Stimulated activated CD4-positive, alpha-beta T cell treated with anti-CD3 and anti-CD28 coated beads, Interleukin-15, amount 100 ng/mL, for 1 hour (primary cell): ENCODE data around the gene LRRC59.
"Not testable (repeated sequence)": the region's sequence is repeated elsewhere in the genome, so short reads cannot be mapped to it uniquely, and the experiment has no call there.

Experiments used
- DNase-seq, 2 donors: peaks; one replicate each; pipeline ENCODE4 v3.0.0-alpha.2; 2020; ENCODE audit warnings: low read depth in 1 of 2, low spot score in 1 of 2

The LRRC59 gene

DNA sequence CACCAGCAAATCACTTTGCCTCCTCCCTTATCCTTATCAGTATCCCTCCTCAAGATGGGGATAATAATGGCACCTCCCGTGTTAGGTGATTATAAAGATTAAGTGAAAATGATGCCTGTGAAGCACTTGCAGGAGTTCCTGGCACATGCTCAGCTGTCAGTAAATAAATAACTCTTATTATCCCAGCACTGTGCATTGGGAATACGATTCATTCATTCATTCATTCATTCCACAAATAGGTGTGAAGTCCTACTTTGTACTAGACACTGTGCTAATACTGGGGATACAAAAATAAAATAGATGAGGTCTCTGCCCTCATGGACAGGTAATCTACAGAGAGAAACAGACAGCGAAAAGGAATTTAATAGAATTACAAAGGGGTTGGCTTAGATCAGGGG, 49.4 kb downstream of the LRRC59 start:
- DNase-seq = no peak

DNA sequence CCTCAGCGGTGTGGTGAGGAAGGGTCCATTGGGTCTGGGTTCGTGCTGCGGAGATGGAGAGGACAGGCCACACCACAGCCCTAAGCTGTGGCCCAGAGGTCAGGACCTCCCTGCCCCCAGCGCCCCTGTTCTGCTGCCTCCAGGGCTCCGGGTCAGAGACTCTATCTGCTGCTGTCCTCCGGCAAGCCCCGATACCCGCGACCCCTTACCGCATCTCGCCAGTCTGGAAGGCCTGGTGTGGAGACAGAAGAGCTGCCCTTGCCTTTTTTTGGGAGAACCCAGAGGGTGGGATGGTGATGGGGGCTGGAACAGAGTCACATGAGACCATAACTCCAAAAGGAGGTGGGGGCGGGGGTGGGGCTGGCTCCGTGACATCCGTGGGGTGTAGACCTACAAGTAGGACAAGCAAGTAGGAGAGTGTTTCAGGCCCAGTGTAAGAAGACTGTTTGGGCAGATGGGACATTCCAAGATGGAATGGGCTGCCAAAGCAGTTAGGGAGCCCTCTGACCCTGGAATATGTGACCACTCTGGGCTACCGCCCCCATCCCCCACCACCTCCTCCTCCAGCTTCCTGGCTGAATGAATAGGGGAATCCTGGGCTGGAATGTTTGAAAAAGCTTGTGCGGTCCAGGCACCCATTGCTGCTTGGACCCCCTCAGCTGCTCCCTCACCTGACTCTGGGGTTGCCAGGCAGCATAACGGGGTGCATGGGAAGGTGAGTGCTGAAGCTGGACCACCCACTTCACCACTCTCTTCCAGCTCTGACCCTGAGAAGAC, 50.0 kb downstream of the LRRC59 start:
- no peak for DNase-seq

DNA sequence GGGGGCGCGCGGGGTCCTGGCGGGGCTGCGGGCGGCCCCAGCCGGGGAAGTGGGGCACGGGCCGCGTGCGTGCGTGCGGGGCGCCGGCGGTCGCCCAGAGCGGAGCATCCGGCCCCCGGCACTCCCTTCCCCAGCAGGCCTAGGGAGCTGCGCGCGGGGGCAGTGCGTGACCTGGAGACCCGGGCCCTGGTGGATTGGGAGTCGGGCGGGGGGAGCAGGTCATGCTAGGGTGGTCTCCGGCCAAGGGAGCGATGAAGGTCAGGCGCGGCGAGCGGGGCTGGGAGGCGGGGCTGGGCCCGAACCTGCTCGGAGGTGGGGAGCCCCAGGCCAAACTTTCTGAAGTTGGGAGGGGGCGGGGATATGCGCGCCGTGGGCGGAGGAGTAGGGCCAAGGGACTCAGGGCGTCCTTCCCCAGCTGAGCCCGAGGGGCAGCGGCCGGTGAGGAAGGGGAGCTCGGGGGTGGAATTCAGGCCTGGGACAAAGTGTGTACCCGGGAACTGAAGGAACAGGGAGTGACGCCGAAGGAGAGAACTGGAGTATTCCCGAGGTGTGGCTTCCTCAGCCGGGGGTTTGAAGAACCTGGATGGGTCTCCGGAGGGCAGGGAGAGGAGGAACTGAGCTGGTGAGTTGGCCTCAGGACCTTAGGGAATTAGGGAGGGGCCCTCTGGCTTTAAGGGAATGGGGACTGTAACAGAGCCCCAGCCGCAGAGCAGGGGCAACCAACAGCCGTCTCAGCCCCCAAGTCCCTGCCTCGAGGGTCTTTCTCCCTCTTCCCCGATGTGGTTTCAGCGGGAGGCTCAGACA, 50.8 kb downstream of the LRRC59 start:
- peak in 1 of 2 donors; percentile 33 for DNase-seq

DNA sequence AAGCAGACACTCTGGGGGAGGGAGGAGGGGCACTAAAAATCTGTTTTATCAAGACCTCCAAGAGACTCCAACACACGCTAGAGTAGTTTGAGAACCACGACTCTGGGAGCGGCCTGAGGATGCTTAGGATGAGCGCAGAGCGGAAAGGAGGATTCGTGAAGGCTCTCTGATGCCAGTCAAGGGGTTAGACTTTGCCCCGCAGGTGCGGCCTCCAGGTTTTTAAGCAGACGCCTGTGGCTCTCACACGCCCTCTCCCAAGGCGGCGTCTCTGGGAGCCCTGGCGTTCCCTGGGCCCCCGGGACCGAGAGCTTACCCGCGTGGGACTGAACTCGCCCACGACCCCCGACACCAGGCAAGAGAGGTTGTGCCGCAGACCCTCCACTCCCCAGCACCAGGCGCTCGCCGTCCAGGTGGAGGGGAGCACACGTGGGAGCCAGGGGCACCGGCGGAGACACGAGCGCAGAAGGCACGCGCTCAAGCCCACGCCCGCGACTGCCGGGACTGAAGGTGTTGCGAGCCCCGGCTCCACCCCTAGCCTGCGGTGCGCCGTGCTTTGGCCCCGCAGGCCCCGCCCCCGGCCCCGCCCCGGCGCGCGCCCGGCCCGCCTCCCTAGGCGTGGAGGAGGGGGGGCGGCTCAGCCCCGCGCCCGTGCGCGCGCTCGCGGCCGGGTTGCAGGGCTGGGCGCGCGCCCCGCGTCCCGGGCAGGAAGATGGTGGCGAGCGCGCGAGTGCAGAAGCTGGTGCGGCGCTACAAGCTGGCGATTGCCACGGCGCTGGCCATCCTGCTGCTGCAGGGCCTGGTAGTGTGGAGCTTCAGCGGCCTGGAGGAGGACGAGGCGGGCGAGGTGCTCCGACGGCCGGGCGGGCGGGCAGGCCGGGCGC, 51.7 kb downstream of the LRRC59 start, which contains the start of gene XYLT2:
Gene XYLT2 (plus strand): TSS at position 695 of the 881 bp plus-strand sequence. CDS start 15 bp downstream, at position 710.
- DNase-seq = peak; percentile 88 to 93

DNA sequence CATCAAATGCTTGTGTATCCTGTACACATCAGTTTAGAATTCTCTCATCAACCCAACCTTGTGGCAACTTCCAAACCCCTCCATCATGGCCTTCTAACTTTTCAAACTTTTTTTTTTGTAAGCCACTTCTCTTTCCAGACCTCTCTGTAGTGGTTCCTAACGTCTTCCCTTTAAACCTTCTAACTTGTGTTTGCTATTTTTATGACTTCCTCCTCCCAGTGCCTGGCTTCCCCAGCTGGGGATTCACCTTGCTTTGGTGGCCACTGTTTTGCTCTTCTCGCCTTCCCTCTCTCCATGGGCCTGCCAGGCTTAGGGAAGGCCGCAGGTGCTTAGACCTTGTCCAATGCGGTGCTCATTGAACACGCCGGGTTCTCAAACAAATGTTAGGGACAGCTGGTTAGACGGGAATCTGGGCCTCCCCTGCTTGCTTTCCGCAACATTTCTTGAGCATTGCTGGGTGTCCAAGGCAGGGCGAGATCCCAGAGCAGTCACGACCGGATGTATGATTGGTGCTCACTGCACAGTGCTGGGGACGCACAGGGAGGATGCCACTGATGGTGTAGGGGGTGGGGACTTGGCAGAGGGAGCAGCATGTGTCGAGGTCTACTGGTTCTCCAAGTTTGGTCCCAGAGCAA, 52.5 kb downstream of the LRRC59 start:
- no peak for DNase-seq

DNA sequence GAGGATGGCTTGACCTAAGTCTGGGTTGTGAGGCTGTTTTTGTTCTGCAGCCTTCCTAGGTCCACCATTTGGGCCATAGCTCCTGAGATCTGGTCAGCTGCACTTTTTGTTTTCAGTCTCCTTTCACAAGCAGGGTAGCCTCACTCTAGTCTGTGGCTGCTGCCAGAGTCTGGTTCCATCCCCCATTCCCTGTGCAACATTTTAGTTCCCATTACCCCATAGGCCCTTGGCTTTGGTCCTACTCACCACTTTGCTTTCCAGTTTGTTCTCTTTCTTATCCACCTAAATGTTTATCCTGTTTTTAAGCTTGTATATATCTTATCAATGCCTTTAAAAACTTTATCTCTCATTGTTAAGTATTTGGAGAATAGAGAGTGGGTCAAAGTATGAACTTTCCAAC, 57.9 kb downstream of the LRRC59 start:
- DNase-seq = no peak

DNA sequence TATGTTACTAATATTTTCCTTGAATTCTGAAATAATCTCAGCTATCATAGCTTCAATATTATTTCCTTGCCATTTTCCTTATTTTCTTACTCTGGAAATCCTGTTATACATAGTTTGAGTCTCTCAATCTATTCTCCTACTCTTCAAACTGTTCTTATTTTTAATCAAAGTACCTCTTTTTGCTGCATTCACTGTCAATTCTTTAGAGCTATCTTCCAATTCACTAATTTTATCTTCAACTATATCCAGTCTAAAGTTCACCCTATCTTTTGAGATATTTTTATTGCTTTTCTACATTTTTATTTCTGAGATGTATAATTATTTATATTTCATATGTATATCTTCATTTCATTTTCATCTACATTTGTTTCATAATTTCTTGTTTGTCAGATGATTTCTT, 58.7 kb downstream of the LRRC59 start:
- DNase-seq = no peak

DNA sequence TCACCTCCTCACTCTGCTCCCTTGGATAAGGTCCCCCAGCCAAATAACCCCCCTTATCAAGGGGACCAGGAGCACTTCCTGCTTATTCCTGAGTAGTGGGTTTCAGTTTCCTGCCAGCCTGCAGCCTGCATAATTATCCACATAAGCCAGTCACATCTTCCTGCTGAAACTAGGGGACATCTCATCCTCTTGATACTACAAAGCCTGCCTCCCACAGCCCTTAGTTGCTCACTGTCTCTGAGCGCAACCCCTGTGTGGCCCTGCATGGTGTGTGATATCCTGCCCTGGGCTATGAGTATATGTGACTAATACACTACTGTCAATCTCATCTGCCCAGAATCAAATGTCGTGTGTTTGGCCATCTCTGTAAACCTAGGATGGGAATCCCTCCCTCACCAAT, 59.4 kb downstream of the LRRC59 start:
- no peak for DNase-seq

DNA sequence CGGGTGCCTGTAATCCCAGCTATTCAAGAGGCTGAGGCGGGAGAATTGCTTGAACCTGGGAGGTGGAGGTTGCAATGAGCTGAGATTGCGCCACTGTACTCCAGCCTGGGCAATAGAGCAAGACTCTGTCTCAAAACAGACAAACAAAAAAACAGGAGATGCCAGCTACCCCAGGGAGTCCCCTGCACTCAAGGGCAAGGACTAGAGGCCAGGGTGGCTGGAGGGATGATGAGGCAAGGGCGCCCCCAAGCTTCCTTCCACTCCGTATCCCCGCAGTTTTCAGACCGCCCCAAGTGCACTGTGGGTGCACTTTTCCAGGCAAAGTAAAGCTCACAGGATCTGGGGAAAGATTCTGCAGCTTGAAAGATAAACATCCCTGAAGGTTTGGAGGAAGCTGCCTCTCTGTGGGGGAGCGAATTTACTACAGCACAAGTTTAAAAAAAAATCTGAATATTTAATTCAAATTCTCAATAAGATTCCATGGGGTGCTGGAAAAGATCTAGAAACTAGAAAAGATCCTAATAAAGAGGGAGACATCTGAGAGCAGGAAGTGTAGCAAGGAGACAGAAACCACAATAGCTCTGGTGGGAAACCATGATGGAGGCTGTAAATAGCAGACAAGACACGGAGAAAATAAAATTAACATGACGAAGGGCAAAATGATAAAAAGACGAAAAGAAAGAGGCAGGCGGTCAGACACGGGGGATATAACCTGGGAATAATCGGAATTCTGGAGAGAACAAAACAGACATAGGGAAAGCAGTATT, 63.8 kb downstream of the LRRC59 start:
- DNase-seq = not testable (repeated sequence)

DNA sequence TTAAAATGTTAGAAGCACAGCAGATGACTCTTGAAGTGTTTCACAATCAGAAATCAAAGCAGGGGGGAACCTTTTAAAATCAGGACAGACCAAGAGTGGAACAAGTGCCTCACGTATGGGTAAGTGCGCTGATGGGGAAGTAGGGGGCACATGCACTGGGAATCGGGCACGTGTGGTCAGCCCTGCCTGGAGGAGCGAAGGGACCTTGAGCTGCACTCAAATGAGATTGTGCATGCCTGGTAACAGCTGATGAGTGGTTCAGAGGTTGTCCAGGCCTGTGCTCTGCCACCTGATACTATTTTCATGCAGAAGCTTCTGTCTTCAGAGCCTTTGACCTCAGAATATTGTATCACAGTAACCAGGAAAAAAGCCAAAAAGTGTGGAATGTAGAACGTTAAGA, 65.1 kb downstream of the LRRC59 start:
- DNase-seq = no peak
